ENCODE data around the gene UTS2B. TPM values are rescaled to one million over a fixed set of nuclear protein-coding genes. Genes with fewer than 3 reads are reported as not detected.
A peak's percentile ranks its signal among the peaks of the same experiment; 100 is the strongest.

UTS2B gene, protein sequence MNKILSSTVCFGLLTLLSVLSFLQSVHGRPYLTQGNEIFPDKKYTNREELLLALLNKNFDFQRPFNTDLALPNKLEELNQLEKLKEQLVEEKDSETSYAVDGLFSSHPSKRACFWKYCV
- under 0.01 and 0.22 TPM in 2 replicates for total RNA-seq (2014; rRNA removed; shearing (Covaris generic))
- polyA plus RNA-seq (2016; fragmentation: Nextera tagmentation; extraction: Ambion mirVana): 0.23 and 0.61 TPM in 2 replicates

DNA sequence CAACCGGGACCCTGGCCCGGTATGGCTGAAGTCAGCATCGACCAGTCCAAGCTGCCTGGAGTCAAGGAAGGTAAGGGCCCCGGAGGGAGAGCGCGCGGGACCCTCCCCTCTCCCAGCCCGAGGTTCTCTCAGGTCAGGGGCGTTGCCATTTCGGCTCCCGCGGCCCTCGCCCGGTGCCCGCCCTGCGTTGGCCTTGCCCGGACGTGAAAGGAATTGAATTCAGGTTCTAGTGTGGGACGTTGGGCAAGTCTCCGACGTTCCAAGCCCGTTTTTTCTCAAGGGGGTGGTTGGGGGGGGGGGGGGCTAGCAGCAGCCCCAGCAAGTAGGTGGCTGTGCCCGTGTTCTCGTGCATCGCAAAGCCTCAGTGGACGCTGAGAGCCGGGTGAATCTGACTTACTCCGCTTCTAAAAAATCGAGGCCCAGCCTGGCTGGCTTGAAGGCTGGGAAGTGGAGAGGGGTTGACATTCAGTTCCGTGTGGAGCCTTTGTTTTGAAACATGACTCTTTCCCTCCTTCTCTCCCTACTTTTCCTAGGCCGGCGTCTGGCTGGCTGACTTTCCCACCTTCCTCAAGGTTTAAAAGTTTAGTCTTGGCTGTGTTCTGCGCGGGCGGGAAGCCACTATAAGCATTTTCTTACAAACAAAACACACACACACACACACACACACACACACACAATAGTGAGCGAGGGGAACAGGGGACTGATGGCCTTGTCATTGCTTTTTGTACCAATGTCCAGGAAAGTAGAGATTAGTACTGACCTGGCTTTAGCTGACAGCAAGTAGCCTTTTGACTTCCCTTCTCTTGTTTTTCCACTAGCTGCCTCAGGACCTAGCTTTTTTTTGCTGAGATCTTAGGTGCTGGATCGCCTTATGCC lies at the start of gene UTS2B:
Gene UTS2B (minus strand): TSS at position 873 of the 876 bp plus-strand sequence. CDS start 48,337 bp downstream, outside the sequence.
- H3K9me2 ChIP-seq (ENCODE audit: insufficient read depth): no peaks in the 10 kb centered on the region; the same call in 1 of the 2 replicates
- H4K20me1 ChIP-seq (ENCODE audit: insufficient read depth): no peaks in the 10 kb centered on the region
- peaks cover 33% of the 10 kb centered on the region for H3F3A ChIP-seq (ENCODE audit: insufficient read depth)
- H3K27ac ChIP-seq: peak within 1 kb of the TSS; percentile 89
- H3K9ac ChIP-seq: peak within 1 kb of the TSS; percentile 96
- H3K9me3 ChIP-seq (ENCODE audit: low read depth): no peaks in the 10 kb centered on the region
- H3K79me2 ChIP-seq (ENCODE audit: insufficient read depth): peaks cover 55% of the 10 kb centered on the region
- in situ Hi-C loops (cut with MboI): no loop called here
- peak; percentile 74 for DNase-seq
- TF ChIP-seq EZH2phosphoT487 (IDR thresholded peaks at IDR 0.05; ENCODE audit: insufficient read depth, low read depth) (no peak), EZH2 (IDR thresholded peaks at IDR 0.05; ENCODE audit: insufficient read depth, poor library complexity, severe bottlenecking) (no peak)
- H3K36me3 ChIP-seq (ENCODE audit: low read depth): no peaks in the 10 kb centered on the region
- H2AFZ ChIP-seq: peak within 1 kb of the TSS; percentile 92
- peak within 1 kb of the TSS; percentile 100 for H3K4me2 ChIP-seq (ENCODE audit: unreplicated experiment)
- H3K4me1 ChIP-seq (ENCODE audit: insufficient read depth): peaks cover 29% of the 10 kb centered on the region
- H3K4me3 ChIP-seq: peak within 1 kb of the TSS; percentile 85
- 1% methylated on average over 35 to 37 of the region's 37 CpGs for WGBS, 2 experiments (ENCODE audit: low coverage in 1 of 2, low lambda C conversion rate in 2 of 2, missing lambda C conversion rate in 2 of 2)
- H3K27me3 ChIP-seq (replicated peaks; ENCODE audit: insufficient read depth): no peaks in the 10 kb centered on the region

GRCh38 chr3:191380001-191380400 lies 49.7 kb upstream of the UTS2B start:
- H3K4me1 ChIP-seq (ENCODE audit: insufficient read depth): peaks cover 50% of the 10 kb centered on the region
- 27 to 28% methylated on average over 2 of the region's 2 CpGs for WGBS, 2 experiments (ENCODE audit: low coverage in 1 of 2, low lambda C conversion rate in 2 of 2, missing lambda C conversion rate in 2 of 2)
- H3K4me2 ChIP-seq (ENCODE audit: unreplicated experiment): no peak overlapping the region
- no peak overlapping the region for H3K4me3 ChIP-seq
- H3K27ac ChIP-seq: no peak overlapping the region
- H3K79me2 ChIP-seq (ENCODE audit: insufficient read depth): peaks cover 36% of the 10 kb centered on the region
- H4K20me1 ChIP-seq (ENCODE audit: insufficient read depth): no peaks in the 10 kb centered on the region
- no peaks in the 10 kb centered on the region for H3K9me2 ChIP-seq (ENCODE audit: insufficient read depth)
- H2AFZ ChIP-seq: no peak overlapping the region
- H3K27me3 ChIP-seq (replicated peaks; ENCODE audit: insufficient read depth): no peaks in the 10 kb centered on the region
- H3F3A ChIP-seq (ENCODE audit: insufficient read depth): peaks cover 47% of the 10 kb centered on the region
- TF ChIP-seq EZH2phosphoT487 (IDR thresholded peaks at IDR 0.05; ENCODE audit: insufficient read depth, low read depth) (no peak), EZH2 (IDR thresholded peaks at IDR 0.05; ENCODE audit: insufficient read depth, poor library complexity, severe bottlenecking) (no peak)
- in situ Hi-C loops (cut with MboI): no loop called here
- H3K9ac ChIP-seq: no peak overlapping the region
- no peak for DNase-seq
- H3K36me3 ChIP-seq (ENCODE audit: low read depth): peaks cover 30% of the 10 kb centered on the region
- H3K9me3 ChIP-seq (ENCODE audit: low read depth): no peaks in the 10 kb centered on the region

DNA sequence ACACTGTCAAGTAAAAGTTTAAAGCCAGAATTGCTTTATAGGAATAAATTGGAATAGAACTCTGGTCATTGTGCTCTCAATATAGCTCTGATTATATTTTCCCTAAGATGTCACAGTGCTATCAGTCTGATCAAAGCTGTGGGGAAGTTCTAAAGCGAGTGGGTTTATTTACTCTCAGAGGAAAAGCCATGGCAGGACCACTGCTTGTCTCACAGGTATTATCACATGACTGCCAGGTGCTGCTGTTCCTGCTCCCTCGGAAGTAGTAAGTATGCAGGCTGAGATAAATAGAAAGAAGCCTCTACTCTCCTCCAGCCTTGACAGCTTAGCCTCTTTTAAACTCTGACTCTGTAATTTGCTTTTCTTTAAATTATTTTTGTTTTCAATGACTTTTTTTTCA lies 49.1 kb upstream of the UTS2B start:
- TF ChIP-seq EZH2 (IDR thresholded peaks at IDR 0.05; ENCODE audit: insufficient read depth, poor library complexity, severe bottlenecking) (no peak), EZH2phosphoT487 (IDR thresholded peaks at IDR 0.05; ENCODE audit: insufficient read depth, low read depth) (no peak)
- Histone ChIP-seq H3F3A (ENCODE audit: insufficient read depth) (peaks cover 46% of the 10 kb centered on the region), H3K4me3 (no peak overlapping the region), H2AFZ (no peak overlapping the region), H3K4me1 (ENCODE audit: insufficient read depth) (peaks cover 50% of the 10 kb centered on the region), H3K4me2 (ENCODE audit: unreplicated experiment) (no peak overlapping the region), H3K36me3 (ENCODE audit: low read depth) (peaks cover 30% of the 10 kb centered on the region), H3K27ac (no peak overlapping the region), H3K9ac (no peak overlapping the region), H3K79me2 (ENCODE audit: insufficient read depth) (peaks cover 31% of the 10 kb centered on the region; the same call in 1 of the 2 replicates), H3K9me2 (ENCODE audit: insufficient read depth) (no peaks in the 10 kb centered on the region), H3K9me3 (ENCODE audit: low read depth) (no peaks in the 10 kb centered on the region), H3K27me3 (replicated peaks; ENCODE audit: insufficient read depth) (no peaks in the 10 kb centered on the region), H4K20me1 (ENCODE audit: insufficient read depth) (no peaks in the 10 kb centered on the region)
- no peak for DNase-seq
- in situ Hi-C loops (cut with MboI): no loop called here
- WGBS, 2 experiments (ENCODE audit: low coverage in 1 of 2, low lambda C conversion rate in 2 of 2, missing lambda C conversion rate in 2 of 2): 23 to 27% methylated on average over 2 of the region's 2 CpGs

GRCh38 chr3:191378142-191378812 lies 48.0 kb upstream of the UTS2B start:
- Histone ChIP-seq H3K9ac (peak overlapping the region; percentile 76; the same call in 1 of the 2 replicates), H3K36me3 (ENCODE audit: low read depth) (peaks cover 27% of the 10 kb centered on the region), H3K4me2 (ENCODE audit: unreplicated experiment) (peak overlapping the region; percentile 72), H3K4me1 (ENCODE audit: insufficient read depth) (peaks cover 49% of the 10 kb centered on the region), H3K27me3 (replicated peaks; ENCODE audit: insufficient read depth) (no peaks in the 10 kb centered on the region), H3K4me3 (no peak overlapping the region), H3F3A (ENCODE audit: insufficient read depth) (peaks cover 34% of the 10 kb centered on the region), H3K27ac (peak overlapping the region; percentile 92), H2AFZ (no peak overlapping the region), H3K9me2 (ENCODE audit: insufficient read depth) (no peaks in the 10 kb centered on the region), H3K79me2 (ENCODE audit: insufficient read depth) (peaks cover 33% of the 10 kb centered on the region; the same call in 1 of the 2 replicates), H3K9me3 (ENCODE audit: low read depth) (no peaks in the 10 kb centered on the region), H4K20me1 (ENCODE audit: insufficient read depth) (no peaks in the 10 kb centered on the region)
- in situ Hi-C loops (cut with MboI): no loop called here
- peak; percentile 11 for DNase-seq
- TF ChIP-seq EZH2 (IDR thresholded peaks at IDR 0.05; ENCODE audit: insufficient read depth, poor library complexity, severe bottlenecking) (no peak), EZH2phosphoT487 (IDR thresholded peaks at IDR 0.05; ENCODE audit: insufficient read depth, low read depth) (no peak)

All from GM23248 (cell line).